Measurements from ENCODE around the gene FBXO44. TPM values are rescaled to one million over a fixed set of nuclear protein-coding genes. Genes with fewer than 3 reads are reported as not detected.

The FBXO44 gene
- total RNA-seq, 1 experiment from 2014 or later: 60.9 TPM

GRCh38 chr1:11708554-11709350 lies 54.1 kb downstream of the FBXO44 start (continued):
- TF ChIP-seq SP1 (IDR thresholded peaks at IDR 0.05; ENCODE audit: low read depth) (no peak), REST (IDR thresholded peaks at IDR 0.05; ENCODE audit: low read depth) (no peak), TCF7L2 (IDR thresholded peaks at IDR 0.05; ENCODE audit: borderline replicate concordance, extremely low read depth, insufficient read depth, insufficient read length) (no peak), POLR2A (IDR thresholded peaks at IDR 0.05; ENCODE audit: borderline replicate concordance, extremely low read depth, insufficient read depth, insufficient read length) (no peak)

DNA sequence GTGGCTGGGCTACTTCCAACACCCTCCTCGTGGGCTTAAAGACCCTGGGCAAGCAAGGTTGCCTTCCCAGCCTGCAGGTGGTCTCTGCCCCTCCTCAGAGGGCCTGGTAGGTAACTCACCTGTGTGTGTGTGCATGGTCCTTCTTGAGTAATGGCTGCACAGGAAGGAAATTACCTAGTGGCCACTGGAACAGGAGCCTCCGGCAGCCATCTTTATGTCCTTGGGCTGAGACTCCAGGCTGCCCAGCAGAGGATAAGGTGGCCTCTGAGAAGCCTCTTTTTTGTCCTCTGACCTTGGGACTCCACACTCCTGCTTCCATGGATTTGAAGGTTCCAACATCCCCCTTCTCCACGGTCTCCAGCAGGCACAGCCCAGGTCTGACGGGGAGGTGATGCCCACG lies 56.8 kb downstream of the FBXO44 start:
- no peaks in the 10 kb centered on the region for H3K9me2 ChIP-seq (ENCODE audit: insufficient read depth)
- no peak overlapping the region for H3K4me3 ChIP-seq (replicated peaks in 1 of 2; ENCODE audit: low read depth in 1 of 2, low read length in 2 of 2)
- ChIA-PET POLR2A (no interaction called here), RAD21 (ENCODE audit: low non-redundant PET in 1 of 2, low total read pairs in 2 of 2, uncharacterized antibody in 2 of 2, unreplicated experiment in 2 of 2) (interaction anchor here (0.5 to 1.3 kb wide), 3 partner anchors 18 to 61 kb away, joined by 3 to 4 read pairs (median 4); no protein-coding TSS in a partner anchor), CTCF (interaction anchor here (0.7 to 2.4 kb wide), 7 partner anchors 8 to 674 kb away, joined by 3 to 14 read pairs (median 5); partner anchors contain the start of gene FBXO6)
- ATAC-seq (0 out of 2 replicates have a peak, but pooled peaks have one; percentile 5), DNase-seq (ENCODE audit: low read depth, low spot score) (no peak)
- no peaks in the 10 kb centered on the region for H3K9me3 ChIP-seq (ENCODE audit: control insufficient read depth in 1 of 2, insufficient read depth in 1 of 2, low read depth in 1 of 2, low read length in 2 of 2)
- BruUV-seq (replicated peaks): no TSS peak
- intact Hi-C loops (cut with micrococcal nuclease): no loop called here
- no peaks in the 10 kb centered on the region for H4K20me1 ChIP-seq (ENCODE audit: insufficient read depth)
- no peaks in the 10 kb centered on the region for H3K79me2 ChIP-seq (ENCODE audit: insufficient read depth, low read length)
- H3K27me3 ChIP-seq (ENCODE audit: insufficient read depth, low read length): no peaks in the 10 kb centered on the region
- no peak overlapping the region for H3K27ac ChIP-seq (ENCODE audit: low read depth, low read length)
- peaks cover 16 to 26% of the 10 kb centered on the region in 2 experiments for H3K4me1 ChIP-seq (ENCODE audit: control insufficient read depth in 1 of 2, insufficient read depth in 2 of 2, low read length in 2 of 2)
- H2AFZ ChIP-seq (ENCODE audit: low read depth, low read length, poor library complexity, severe bottlenecking): peak overlapping the region; percentile 66
- H3K4me2 ChIP-seq (ENCODE audit: low read length): peak overlapping the region; percentile 3; the same call in 1 of the 2 replicates
- H3K9ac ChIP-seq (ENCODE audit: low read length): no peak overlapping the region
- H3K36me3 ChIP-seq (ENCODE audit: control insufficient read depth in 1 of 2, insufficient read depth in 2 of 2, low read length in 2 of 2): no peaks in the 10 kb centered on the region
- TF ChIP-seq CTCF (IDR thresholded peaks at IDR 0.05 in 2 of 3, conservative IDR thresholded peaks at IDR 0.05 in 1 of 3; ENCODE audit: borderline replicate concordance in 1 of 3, insufficient read depth in 1 of 3, low read depth in 2 of 3, low read length in 2 of 3) (no peak), ZBTB33 (IDR thresholded peaks at IDR 0.05; ENCODE audit: extremely low read depth, insufficient replicate concordance, low read length) (no peak), REST (IDR thresholded peaks at IDR 0.05; ENCODE audit: low read depth) (no peak), POLR2AphosphoS5 (IDR thresholded peaks at IDR 0.05; ENCODE audit: low read depth, low read length) (no peak), SP1 (IDR thresholded peaks at IDR 0.05; ENCODE audit: low read depth) (no peak), JUND (IDR thresholded peaks at IDR 0.05) (no peak), EZH2 (IDR thresholded peaks at IDR 0.05) (no peak)
